Raji (cell line): Measurements from ENCODE around the gene SUPT4H1.
A peak's percentile ranks its signal among the peaks of the same experiment; 100 is the strongest.

Source experiments
- POLR2A ChIP-seq: IDR thresholded peaks from 2 replicates; pipeline ENCODE4 v1.6.1; 2011; ENCODE audit warnings: low read depth, low read length, control low read depth; ENCODE audit not compliant: insufficient read depth

SUPT4H1 gene

GRCh38 chr17:58340405-58340876, 11.6 kb downstream of the SUPT4H1 start:
- no peak for TF ChIP-seq POLR2A

DNA sequence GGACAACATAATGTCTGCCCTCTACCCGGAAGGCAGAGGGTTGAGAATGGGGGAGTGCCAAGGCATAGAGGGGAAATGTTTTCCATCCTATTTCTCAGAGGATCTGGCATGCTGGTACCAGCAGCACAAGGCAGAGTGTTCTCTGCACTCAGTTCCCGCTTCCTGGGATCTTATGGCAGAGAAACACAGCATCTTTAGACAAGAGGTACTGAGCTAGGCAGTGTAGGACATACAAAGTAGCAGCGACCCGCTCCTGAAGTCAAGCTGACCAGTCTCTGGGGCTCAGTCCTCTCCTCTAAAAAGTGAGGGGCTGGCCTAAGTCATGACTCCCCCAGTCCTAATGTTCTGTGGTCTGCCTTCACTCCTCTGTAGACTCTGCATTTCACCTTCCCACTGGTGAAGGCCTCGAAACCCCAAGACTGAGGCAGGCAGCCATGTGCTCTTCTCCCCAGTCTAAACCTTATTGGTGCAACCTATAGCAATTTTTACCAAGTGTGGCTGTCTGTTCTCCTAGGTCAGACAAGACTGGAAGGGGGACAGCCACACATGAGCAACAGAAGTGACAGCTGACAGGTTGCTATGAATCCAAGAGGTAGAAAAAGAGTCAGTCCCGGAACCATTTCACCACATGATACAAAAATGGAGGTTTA, 12.1 kb downstream of the SUPT4H1 start:
- TF ChIP-seq POLR2A, result no peak; the same call in 1 of the 2 replicates

- peak; percentile 87 for TF ChIP-seq POLR2A
Observed at GRCh38 chr17:58338841-58339754, 12.9 kb downstream of the SUPT4H1 start.

GRCh38 chr17:58338454-58338840, 13.6 kb downstream of the SUPT4H1 start:
- TF ChIP-seq POLR2A, result no peak

GRCh38 chr17:58337600-58338453, 14.2 kb downstream of the SUPT4H1 start:
- peak; percentile 60 for TF ChIP-seq POLR2A

- peak; percentile 56 for TF ChIP-seq POLR2A
Observed at GRCh38 chr17:58337210-58337599, 14.8 kb downstream of the SUPT4H1 start.

- TF ChIP-seq POLR2A, result no peak
Observed at GRCh38 chr17:58336456-58337209, 15.4 kb downstream of the SUPT4H1 start.

- peak; percentile 94 for TF ChIP-seq POLR2A
Observed at GRCh38 chr17:58335779-58336455, 16.1 kb downstream of the SUPT4H1 start.

- TF ChIP-seq POLR2A, result no peak
Observed at GRCh38 chr17:58335061-58335731, 16.8 kb downstream of the SUPT4H1 start.

DNA sequence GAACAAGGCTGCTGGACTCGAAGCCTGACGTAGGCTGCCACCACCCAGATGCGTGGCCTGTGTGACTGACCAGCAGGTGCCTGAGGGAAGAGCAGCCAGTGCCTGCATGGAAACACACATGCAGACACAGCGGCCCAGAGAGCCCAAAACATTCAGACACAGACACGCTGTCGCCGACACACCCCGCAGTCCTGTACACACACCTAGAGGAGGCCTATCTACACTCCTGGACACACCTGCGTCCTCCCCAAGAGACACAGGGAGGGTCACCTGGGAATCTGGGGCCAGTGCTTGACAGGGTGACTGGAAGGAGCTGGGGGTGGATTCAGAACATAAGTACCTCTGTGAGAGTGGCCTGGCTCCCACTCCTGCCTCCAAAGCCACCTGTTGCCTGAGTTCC, 17.3 kb downstream of the SUPT4H1 start:
- no peak; the same call in 1 of the 2 replicates for TF ChIP-seq POLR2A

DNA sequence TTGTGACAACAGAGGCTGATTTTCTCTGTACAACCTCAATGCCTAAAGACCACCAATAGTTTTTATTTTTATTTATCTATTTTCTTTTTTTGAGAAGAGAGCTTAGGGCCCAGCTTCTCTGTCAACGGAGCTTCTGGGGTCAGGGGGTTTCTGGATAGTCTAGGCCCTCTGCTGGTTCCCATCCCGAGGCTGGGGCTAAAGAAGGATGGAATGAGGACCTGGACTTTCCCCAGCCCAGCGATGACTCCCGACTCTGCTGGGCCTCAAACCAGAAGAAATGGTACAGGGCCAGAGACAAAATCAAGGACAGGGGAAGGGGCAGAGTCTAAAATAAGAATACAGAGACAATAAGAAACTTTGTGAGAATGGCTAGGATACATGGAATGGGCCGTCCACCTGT, 17.7 kb downstream of the SUPT4H1 start:
- no peak for TF ChIP-seq POLR2A

- peak; percentile 60 for TF ChIP-seq POLR2A
Observed at GRCh38 chr17:58333736-58334207, 18.2 kb downstream of the SUPT4H1 start.

DNA sequence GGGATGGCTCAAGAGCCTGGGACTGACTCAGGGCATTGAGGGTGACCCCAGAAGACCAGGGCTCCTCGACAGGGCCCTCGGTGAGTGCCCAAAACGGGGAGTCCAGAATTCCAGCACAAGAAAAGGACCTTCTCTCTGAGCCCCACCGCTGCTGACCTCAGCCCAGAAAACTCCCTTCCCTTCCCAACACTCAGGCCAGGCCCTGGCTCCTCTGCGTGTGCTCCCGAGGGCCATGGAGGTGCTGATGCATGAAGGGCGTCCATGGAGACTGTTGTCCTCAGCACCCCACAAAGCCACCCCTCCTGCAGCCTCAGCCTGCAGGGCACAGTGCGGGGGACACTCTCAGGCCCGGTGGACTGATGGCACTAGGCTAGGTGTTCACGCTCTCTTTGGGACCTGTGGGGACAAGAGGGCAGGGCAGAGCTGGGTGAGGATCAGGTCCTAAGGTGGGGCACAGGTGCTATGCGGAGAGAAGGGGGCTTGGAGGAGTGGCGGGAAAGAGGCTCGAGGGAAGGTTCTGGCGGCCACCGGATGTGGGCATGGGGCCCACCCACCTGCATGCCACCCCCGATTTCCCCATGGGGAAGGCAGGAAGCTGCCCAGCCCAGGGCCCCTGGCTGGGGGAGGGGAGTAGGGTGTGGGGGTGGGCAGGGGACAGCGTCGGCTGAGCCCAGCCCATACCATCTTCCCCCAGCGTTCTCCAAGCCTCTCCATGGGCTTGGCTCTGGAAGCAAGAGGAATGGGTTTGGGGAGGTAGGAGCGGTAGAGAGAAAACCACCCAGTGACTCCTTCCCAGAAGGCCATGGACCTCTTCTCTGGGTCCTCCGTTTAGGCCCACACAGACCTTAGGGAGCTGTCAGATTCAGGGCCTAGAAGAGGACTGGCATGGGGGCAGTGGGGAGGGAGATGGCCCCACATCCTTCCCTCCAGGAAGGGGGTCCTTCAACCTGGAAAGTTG, 18.9 kb downstream of the SUPT4H1 start:
- TF ChIP-seq POLR2A, result peak; percentile 49; the same call in 1 of the 2 replicates
